Activated T-cell treated with anti-CD3 and anti-CD28 coated beads for 1 hour (primary cell): ENCODE measurements around the gene FREM3.
"Not testable (repeated sequence)": the region's sequence is repeated elsewhere in the genome, so short reads cannot be mapped to it uniquely, and the experiment has no call there.

Experiments
- DNase-seq: peaks from one replicate; pipeline ENCODE4 v3.0.0-alpha.2; 2020; ENCODE audit warnings: low read depth

FREM3 gene

DNA sequence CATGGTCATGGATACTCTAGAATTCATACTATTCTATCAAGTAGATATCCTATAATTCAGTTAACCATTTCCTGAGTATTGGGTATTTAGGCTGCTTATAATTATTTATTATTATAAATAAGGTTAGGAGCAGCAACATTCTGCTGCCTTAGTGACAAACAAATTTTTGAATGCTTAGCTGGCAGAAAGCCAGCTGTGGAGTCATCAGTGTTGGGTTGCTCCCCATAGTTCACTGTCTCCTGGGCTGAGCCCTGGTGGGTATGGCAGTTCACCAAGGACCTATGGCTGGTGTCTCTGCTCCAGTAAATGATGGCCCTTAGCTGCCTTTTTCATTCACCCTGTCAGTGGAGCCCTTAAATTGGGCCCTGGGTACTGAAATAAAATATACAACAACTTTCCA lies 125.1 kb downstream of the FREM3 start:
- DNase-seq = no peak

DNA sequence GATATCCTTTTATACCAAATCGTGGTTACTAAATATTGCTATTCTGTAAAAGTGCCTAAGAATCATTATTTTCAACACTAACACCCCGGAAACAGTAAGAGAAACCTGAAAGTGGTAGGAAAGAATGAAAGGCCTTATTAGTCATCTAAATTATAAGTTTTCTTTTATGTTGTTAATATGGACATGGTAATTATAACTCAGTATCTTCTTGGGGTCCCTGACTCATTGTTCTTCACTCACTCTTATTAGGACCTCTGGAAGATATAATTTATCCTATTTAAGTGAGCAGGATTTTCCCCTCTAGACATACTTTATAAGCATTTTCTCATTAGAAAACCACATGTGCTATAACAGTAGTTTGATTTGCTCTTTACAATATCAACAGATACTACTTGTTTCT lies 136.0 kb downstream of the FREM3 start:
- DNase-seq = no peak

DNA sequence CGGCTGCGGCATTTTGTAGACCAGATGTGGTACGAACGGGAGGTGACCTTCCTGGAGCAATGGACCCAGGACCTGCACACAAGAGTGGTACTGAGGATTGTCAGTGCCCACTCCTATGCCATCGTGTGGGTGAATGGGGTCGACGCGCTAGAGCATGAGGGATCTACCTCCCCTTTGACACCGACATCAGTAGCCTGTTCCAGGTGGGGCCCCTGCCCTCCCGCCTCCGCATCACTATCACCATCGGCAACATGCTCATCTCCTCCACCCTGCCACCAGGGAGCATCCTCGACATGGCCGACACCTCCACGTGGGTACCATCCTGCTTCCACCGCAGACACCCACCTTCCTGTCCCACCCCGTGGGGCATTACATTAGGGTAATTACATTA lies 140.7 kb downstream of the FREM3 start:
- DNase-seq = no peak

DNA sequence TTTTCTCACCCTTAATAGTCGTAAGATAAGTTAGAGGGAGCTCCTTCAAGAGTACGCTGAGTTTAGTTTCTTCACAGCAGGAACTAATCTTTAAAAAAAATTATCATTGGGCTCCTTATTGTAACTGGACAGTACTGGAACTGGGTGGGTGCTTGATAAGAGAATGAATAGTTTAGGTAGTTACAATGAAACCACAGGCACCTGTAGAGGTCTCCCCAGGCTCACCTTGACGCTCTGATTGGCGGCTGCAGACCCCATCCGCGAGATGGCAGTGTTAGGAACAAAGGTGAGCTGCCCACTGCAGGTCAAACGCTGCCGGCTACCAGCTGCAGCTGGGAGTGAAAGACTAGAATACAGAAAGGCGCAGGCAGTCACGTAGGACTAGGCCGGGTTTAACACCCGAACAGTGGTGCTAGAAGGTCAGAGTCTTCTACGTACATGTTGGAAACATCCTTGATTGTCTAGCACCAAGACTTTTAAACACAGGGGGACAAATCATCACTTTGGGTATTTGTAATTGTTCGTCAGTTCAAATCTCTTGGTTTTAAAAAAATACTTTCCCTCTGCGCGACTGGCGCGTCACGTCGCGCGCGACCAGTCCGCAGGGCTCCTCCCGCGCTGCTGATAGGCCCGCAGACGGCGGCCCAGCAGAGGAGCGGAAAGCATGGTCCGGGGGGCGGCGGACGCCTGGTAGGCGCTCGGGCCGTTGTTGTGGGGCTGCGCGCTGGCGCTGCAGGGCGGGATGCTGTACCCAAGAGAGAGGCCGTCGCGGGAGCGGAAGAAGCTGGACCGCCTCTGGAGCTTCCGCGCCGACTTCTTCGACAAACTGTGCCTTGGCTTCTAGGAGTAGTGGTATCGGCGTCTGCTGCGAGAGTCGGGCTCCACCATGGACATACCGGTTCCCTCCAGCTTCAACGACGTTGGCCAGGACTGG lies 141.4 kb downstream of the FREM3 start:
- peak; percentile 61 for DNase-seq

DNA sequence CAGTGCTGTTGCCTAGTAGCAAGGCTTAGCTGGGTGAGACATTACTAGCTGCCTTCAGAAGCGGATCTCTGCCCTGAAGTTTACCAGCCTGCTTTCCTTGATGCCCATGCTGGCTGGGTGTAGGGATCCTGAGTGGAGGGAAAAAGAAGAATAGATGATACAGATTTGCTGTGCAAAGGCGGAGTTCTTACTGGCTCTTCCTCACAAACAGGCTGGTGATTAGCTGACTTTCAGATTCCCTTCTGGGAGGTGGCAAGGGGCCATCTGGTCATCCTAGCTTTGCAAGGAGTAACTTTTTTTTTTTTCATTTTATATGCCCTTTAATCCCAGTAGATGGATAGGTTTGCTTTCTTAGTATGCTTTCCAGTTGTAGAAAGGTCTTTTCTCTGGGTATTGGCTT lies 142.2 kb downstream of the FREM3 start:
- DNase-seq = no peak

DNA sequence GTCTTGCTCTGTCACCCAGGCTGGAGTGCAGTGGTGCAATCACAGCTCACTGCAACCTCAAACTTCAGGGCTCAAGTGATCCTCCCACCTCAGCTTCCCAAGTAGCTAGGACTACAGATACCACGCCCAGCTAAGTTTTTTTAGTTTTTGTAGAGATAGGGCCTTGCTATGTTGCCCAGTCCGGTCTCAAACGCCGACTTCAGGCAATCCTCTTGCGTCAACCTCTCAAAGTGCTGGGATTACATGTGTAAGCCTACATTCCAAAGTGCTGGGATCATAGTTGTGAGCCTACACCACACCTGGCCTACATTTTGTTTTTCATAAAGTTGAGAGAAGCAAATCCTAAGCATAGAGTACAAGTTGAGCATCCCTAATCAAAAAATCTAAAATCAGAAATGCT lies 144.8 kb downstream of the FREM3 start:
- DNase-seq = no peak

DNA sequence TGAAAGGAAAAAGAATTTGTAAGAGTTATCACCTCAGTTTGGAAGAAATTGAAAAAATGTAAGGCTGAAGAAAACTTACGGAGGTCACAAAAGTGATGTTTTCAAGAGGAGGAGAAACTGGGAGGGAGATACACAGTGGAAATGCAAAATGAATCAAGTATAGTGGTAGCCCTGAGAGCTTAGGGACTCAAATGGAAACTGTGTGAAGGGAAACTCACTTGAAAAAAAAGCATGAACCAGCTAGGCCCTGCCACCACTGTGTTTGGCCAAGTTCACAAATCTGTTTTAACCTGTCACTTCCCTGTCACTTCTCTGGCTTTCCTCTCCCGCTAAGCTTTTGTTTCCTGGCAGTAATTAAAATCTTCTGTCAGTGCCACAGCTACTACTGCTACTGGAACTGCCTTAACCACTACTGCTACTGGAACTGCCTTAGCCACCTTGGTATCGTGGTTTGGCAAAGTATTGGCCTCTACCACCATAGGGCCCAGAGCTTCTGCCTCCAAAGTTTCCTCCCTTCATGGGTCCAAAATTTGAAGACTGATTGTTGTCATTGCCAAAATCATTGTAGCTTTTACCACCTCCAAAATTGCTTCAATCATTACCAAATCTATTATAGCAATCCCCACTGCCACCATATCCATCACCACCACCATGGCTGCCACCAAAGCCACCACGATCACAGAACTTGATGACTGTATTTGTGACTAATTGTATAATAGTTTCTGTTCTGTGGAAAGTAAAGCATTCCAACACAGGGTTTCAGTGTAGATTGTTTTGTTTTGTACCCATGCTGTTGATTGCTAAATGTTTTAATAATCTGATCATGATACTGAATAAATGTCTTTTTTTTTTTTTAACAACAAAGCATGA lies 145.5 kb downstream of the FREM3 start:
- DNase-seq = no peak

DNA sequence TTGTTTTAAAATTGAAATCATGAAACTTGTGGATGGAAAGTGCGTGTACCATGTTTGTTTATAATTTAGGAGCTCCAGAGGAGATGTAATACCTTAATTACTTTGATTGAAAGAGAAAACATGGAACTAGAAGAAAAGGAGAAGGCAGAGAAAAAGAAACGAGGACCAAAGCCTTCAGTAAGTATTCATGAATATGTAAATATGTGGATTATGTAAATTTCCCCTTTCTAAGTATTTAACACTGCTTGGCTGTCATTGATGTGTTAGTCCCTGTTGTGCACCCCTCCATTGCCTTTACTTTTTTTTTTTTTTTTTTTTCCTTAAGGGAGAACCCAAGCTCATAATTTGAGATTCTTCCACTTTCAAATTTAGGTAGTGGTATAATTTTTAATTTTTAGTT lies 150.5 kb downstream of the FREM3 start:
- DNase-seq = no peak

DNA sequence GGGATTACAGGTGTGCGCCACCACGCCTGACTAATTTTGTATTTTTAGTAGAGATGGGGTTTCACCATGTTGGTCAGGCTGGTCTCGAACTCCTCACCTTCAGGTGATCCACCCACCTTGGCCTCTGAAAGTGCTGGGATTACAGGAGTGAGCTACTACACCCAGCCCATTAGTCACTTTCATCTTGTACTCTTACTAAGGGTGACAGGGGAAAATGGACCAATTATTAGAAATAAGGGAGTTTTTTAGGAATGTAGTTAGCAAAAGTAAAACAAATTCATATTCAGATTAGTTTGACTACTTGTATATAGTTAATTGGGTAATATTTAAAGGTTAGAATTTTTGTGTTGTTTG lies 160.8 kb downstream of the FREM3 start:
- DNase-seq = no peak

DNA sequence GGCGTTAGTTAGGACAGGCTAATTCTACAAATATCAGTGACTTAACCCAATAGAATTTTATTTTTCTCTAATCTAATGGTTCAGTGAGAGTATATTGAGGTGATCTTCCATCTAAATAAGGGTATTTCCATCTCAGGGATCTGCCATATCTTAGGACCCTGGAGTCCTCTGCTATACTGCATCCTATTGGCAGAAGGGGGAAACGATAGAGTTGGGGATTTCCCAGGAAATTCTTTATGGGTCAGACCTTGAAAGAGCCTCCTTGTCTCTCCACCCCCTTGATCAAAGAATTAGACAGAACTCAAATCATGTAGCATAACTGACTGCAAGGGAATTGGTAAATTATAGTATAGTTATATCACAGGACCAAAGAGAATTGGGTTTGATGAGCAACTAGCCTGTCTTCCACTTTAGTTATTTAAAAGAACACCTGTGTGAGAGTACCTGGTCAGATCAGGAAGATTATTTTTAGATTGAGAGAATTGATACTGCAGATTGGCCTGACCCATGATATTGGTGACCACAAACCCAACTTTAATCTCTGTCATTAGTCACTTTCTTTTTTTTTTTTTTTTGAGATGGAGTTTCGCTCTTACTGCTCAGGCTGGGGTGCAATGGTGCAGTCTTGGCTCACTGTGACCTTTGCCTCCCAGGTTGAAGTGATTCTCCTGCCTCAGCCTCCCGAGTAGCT lies 161.4 kb downstream of the FREM3 start:
- no peak for DNase-seq

DNA sequence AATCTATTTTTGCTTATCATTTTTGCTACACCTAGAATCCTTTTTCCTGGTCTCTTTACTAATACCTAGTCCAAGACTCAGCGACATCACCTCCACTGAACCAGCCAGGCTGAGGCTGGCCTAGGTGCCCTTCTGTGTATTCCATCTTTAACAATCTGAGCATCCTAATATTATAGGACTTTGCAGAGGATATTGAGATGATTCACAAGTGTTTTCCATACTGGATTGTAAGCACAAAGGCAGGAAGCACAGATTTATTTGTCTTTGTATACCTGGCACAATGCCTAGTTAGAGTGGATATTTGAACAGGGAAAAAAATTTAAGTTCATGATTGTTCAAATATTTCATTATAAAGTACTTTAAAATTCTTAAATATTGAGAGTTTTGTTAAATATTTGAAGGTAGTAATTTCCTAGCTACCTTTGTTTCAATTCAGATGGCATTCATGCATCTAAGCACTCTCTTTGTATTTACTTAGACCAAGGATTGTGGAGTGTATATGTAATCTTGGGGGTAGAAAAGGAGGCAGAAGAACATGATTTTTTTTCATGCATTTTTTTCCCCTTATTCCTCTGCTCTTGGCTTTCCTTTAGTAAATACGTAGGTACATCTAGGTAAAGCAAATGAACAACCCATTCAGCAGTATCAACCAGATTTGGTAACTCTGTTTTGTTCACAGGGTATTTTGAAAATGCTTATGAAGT lies 168.5 kb downstream of the FREM3 start:
- no peak for DNase-seq

DNA sequence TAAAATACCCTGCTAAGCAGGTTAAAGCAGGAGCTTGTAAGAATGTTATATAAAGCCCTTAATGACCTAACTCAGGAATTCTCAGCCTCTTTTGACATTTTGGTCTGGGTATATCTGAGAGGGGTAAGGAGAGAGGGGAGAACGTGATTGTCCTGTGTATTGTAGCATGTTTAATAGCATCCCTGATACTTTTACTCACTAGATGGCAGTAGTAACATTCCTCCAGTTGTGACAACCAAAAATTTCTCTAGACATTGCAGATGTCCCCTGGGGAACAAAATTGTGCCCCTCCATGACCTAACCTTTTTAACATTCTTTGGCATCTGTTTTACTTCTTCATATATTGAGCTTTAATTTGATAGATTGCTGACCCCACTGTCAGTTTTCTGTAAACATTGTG lies 169.1 kb downstream of the FREM3 start:
- DNase-seq = no peak

DNA sequence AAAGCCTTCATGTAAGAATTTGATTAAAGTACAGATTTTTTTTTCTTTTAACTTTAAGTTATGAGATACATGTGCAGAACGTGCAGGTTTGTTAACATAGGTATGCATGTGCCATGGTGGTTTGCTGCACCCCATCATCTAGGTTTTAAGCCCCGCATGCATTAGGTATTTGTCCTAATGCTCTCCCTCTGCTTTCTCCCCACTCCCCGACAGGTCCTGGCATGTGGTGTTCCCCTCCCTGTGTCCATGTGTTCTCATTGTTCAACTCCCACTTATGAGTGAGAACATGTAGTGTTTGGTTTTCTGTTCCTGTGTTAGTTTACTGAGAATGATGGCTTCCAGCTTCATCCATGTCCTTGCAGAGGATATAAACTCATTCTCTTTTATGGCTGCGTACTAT lies 172.4 kb downstream of the FREM3 start:
- not testable (repeated sequence) for DNase-seq
